Breast epithelium (tissue), 3 donors: ENCODE data around the gene SNAPC2.

ENCODE experiments used
- POLR2A ChIP-seq: fragments of 450-650 bp; IDR thresholded peaks from one replicate; pipeline ENCODE4 v1.6.1; 2016; ENCODE audit warnings: antibody characterized with exemption, mild to moderate bottlenecking, moderate library complexity
- TF ChIP-seq, protein P1 (sequence below), 3 donors: fragments of 450-650 bp; IDR thresholded peaks; one replicate each; pipeline ENCODE4 v1.5.1; 2016 to 2017; ENCODE audit warnings: antibody characterized with exemption in 3 of 3, mild to moderate bottlenecking in 3 of 3, moderate library complexity in 3 of 3

DNA sequence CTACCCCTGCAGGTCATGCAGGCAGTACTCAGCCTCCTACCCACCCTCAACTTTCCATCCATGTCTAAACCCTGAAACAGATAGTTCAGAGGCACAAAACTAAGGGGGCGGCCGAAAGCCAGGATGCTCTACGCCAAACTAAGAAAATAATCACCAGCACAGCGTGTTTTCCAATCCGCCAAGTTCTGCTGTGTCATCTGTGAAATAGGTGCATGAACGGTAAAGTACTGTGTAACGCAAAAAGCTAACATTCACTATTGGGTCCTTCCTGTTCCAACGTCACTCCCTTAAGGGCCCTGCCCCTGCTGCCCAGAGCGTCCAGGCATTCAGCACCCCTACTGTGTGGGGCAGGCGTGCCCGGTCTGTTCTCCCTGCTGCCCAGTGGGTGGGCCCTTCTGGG, 35.6 kb downstream of the SNAPC2 start:
- TF ChIP-seq, protein P1, sequence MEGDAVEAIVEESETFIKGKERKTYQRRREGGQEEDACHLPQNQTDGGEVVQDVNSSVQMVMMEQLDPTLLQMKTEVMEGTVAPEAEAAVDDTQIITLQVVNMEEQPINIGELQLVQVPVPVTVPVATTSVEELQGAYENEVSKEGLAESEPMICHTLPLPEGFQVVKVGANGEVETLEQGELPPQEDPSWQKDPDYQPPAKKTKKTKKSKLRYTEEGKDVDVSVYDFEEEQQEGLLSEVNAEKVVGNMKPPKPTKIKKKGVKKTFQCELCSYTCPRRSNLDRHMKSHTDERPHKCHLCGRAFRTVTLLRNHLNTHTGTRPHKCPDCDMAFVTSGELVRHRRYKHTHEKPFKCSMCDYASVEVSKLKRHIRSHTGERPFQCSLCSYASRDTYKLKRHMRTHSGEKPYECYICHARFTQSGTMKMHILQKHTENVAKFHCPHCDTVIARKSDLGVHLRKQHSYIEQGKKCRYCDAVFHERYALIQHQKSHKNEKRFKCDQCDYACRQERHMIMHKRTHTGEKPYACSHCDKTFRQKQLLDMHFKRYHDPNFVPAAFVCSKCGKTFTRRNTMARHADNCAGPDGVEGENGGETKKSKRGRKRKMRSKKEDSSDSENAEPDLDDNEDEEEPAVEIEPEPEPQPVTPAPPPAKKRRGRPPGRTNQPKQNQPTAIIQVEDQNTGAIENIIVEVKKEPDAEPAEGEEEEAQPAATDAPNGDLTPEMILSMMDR (IDR thresholded peaks at IDR 0.05), result no peak
- TF ChIP-seq POLR2A, result no peak
